HEK293T (cell line): ENCODE results near the gene ASF1B.

ENCODE experiments used
- ARNT ChIP-seq: fragments of 450-650 bp; IDR thresholded peaks from 2 replicates; pipeline ENCODE4 v1.6.1; 2017; ENCODE audit warnings: mild to moderate bottlenecking
- BHLHE40 ChIP-seq: fragments of 450-650 bp; IDR thresholded peaks from 2 replicates; pipeline ENCODE4 v1.6.1; 2016; ENCODE audit warnings: mild to moderate bottlenecking, moderate library complexity, borderline replicate concordance
- CTBP1 ChIP-seq: fragments of 450-650 bp; IDR thresholded peaks from 2 replicates; pipeline ENCODE4 v1.6.1; 2016; ENCODE audit warnings: borderline replicate concordance
- ELF4 ChIP-seq: fragments of 450-650 bp; IDR thresholded peaks from 2 replicates; pipeline ENCODE4 v1.6.1; 2017; ENCODE audit warnings: antibody characterized with exemption
- FOXA1 ChIP-seq: fragments of 450-650 bp; IDR thresholded peaks from 2 replicates; pipeline ENCODE4 v1.6.1; 2016; ENCODE audit warnings: mild to moderate bottlenecking
- FOXK2 ChIP-seq: fragments of 450-650 bp; IDR thresholded peaks from 2 replicates; pipeline ENCODE4 v1.6.1; 2016; ENCODE audit warnings: mild to moderate bottlenecking
- FOXM1 ChIP-seq: fragments of 450-650 bp; IDR thresholded peaks from 2 replicates; pipeline ENCODE4 v1.6.1; 2017; ENCODE audit warnings: mild to moderate bottlenecking, borderline replicate concordance
- HDGF ChIP-seq: fragments of 450-650 bp; IDR thresholded peaks from 2 replicates; pipeline ENCODE4 v1.6.1; 2017; ENCODE audit warnings: antibody characterized with exemption, borderline replicate concordance
- L3MBTL2 ChIP-seq: fragments of 450-650 bp; conservative IDR thresholded peaks from 2 replicates; pipeline ENCODE4 v1.6.1; 2016; ENCODE audit warnings: mild to moderate bottlenecking
- PKNOX1 ChIP-seq: fragments of 450-650 bp; IDR thresholded peaks from 2 replicates; pipeline ENCODE4 v1.6.1; 2016
- SP1 ChIP-seq: fragments of 450-650 bp; IDR thresholded peaks from 2 replicates; pipeline ENCODE4 v1.6.1; 2017
- SUZ12 ChIP-seq: fragments of 450-650 bp; IDR thresholded peaks from 2 replicates; pipeline ENCODE4 v1.6.1; 2016; ENCODE audit warnings: mild to moderate bottlenecking
- TARDBP ChIP-seq: fragments of 450-650 bp; IDR thresholded peaks from 2 replicates; pipeline ENCODE4 v1.6.1; 2016
- ZNF384 ChIP-seq: fragments of 450-650 bp; IDR thresholded peaks from 2 replicates; pipeline ENCODE4 v1.6.1; 2016

DNA sequence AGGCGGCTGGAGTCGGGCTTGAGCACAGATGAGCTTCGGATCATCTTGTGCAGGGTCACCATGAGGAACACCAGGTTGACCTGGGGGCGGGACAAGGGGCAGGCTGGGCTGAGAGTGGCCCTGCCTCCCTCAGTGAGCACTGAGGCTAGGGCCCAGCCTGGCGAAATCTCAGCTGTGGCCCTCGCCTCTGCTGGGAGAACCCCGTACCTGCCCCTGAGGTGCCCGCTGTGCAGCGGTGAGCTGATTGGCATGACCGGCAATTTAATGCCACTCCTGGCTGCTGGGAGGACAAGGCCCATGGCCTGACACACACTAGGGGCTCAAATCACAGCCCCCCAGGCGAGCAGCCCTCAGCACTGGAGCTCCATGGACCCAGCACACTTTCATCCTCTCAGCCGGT, 19.7 kb upstream of the ASF1B start:
- no peak for TF ChIP-seq SUZ12
- no peak for TF ChIP-seq HDGF
- TF ChIP-seq PKNOX1 = no peak
- TF ChIP-seq ZNF384 = no peak
- no peak for TF ChIP-seq FOXA1
- TF ChIP-seq CTBP1 = no peak
- TF ChIP-seq FOXK2 = no peak
- TF ChIP-seq BHLHE40 = no peak
- no peak for TF ChIP-seq SP1
- TF ChIP-seq ELF4 = no peak
- no peak for TF ChIP-seq FOXM1
- TF ChIP-seq ARNT = no peak
- TF ChIP-seq TARDBP = no peak
- TF ChIP-seq L3MBTL2 = no peak
